Measurements from ENCODE around the gene C1QL4.
"Not testable (repeated sequence)": the region's sequence is repeated elsewhere in the genome, so short reads cannot be mapped to it uniquely, and the experiment has no call there.

The C1QL4 gene
- total RNA-seq = 0 to 0.36 (median 0) reads per million in 4 experiments

DNA sequence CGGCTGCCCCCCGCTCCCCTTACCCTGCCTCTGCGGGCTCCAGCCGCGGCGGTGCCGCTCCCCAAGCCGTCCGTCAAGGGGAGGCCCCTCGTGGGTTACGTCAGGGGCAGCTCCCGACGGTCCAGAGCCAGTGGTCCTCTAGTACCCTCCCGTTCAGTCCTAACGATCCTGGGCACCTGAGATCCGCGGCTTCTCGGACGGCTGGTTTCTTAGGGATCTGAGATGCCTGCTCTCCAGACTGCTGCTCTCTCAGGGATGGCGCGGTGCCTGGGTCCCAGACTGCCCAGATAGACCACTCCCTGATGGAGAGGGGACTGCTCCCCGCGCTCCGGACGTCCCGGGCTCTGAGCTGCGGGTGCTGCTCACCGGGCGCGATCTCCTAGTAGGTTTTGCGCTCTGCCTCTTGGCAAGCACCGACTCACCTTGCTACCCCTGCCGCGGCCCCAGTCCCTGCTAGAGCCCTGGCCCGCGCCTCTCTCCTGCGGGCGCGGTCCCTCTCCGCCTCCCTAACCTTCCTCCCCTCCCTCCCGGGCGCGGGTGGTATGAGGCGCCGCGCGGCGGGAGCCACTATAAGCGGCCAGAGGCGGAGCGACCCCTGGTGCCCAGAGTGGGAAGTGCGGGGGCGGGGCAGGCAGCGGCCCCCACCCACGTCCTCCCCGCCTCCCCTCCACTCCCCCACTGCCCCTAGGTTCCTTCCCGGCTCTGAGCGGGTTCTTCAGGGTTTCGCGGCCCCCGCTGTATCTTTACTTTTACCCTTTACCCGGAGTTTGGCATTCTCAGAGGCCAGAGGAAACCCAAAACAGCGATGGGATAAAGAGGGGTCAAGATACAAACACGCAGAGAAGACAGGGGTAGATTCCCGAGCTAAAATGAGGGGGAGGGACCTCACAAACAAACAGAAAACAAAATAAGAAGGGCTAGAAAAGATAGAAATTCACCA is at the start of gene C1QL4:
TSS of gene C1QL4 (minus strand) at position 544 of the 940 bp plus-strand sequence. CDS start 711 bp downstream, outside the sequence.
- peak; percentile 87 for DNase-seq

DNA sequence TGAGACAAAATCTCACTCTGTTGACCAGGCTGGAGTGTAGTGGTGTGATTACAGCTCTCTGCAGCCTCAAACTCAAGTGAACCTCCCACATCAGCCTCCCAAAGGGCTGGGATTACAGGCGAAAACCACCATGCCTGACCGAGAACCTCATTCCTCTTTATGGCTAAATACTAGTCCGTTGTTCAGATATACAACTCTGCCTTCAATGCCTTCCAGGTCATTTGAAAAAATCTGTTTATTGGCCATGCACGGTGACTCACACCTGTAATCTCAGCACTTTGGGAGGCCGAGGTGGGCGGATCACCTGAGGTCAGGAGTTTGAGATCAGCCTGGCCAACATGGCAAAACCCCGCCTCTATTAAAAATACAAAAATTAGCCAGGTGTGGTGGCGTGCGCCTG is 43.2 kb upstream of the C1QL4 start:
- not testable (repeated sequence) for DNase-seq

DNA sequence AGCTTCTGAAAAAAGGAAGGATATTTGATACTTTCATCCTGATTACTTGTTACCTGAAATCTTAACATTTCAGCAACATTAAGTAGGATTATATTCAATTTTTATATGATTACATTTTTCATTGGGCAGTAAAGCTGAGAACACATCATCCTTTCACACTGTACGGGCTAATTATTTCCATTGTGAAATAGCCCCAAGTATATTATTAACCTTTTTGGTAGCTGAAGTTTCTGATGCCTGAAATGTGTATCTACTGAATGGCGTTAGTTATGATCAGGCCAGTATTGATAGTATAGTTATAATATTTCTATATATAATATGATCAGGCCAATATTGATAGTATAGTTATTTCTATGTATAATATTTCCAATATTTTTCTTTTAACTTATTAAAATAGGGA is 40.4 kb upstream of the C1QL4 start:
- no peak for DNase-seq

DNA sequence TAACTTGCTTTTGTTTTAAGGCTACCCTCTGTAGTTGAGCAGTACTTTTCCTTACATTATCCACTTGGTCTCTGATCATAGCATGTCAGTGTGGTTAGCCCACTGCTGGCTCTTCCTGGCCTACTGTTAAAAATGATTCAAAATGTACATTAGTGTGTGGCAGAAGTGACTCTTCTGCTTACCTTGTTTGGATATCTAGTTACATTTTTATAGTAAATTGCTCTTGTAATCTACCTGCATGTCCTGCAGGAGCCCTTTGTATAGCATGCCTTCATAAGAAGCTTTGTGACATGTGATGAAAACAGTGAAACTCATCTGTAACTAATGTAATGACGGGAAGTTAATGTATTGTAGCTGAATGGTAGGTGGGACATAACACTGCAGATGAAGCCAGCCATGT is 38.4 kb upstream of the C1QL4 start:
- no peak for DNase-seq

DNA sequence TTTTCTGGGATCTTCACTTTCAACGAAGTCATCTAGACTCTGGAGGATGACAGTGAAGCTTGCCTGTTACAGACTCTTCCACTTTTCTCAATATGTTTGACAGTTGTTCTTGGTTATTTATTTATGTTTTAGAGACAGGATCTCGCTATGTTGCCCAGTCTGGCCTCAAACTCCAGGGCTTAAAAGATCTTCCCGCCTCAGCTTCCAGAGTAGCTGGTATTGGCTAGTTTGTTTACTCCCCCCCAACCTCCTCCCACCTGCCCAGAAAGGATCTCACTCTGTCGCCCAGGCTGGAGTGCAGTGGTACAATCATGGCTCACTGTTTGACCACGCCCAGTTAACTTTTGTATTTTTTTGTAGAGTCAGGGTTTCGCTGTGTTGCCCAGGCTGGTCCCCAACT is 33.6 kb upstream of the C1QL4 start:
- DNase-seq = no peak

DNA sequence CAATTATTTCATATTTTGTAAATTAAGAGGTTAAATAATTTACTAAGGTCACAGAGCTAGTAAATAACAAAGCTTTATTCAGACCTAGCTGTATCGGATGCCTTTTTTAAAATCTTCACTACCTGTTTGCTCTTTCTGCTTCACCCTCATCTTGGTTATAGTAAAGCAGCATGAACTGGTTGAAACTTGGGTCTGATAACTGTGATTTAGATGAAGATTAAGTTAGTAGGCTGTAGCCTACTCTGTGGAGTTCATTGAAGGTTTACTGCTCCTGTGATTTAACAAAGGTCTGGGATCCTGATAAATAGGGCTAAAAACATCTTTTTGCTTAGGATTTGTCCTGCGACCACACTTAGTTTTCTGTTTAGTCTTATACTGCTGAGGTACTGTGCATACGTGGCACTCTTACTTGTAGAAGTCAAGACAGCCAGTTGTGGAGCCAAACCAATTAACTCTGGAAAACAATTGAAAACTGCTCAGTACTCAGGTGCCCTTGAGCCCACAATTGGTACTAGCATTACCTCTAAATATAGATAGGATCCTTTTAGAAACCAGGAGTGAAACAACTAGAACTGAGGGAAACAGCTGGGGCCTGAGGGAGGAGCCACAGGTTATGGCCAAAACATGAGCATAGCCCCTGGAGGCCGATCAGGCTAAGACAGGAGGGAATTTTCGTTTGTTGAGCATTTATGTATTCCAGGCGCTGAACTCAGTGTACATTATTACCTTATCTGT is 32.6 kb upstream of the C1QL4 start:
- no peak for DNase-seq

DNA sequence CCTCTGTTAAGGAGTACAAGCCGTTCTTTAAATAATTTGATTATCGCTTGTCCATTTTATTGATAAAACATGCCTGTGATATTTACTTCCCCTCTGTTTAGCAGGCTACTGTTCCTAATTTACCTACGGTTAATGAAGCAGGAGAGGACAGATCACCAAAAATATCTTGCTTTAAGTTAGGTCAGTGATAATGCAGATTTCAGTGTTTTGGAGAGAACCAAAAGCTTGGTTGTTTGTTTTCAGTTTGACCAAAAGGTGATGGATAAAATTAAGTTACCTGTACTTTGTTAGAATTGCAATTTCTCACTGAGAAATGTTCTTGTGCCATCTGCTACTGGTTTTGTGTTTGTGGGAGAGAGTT is 31.2 kb upstream of the C1QL4 start:
- DNase-seq = no peak

DNA sequence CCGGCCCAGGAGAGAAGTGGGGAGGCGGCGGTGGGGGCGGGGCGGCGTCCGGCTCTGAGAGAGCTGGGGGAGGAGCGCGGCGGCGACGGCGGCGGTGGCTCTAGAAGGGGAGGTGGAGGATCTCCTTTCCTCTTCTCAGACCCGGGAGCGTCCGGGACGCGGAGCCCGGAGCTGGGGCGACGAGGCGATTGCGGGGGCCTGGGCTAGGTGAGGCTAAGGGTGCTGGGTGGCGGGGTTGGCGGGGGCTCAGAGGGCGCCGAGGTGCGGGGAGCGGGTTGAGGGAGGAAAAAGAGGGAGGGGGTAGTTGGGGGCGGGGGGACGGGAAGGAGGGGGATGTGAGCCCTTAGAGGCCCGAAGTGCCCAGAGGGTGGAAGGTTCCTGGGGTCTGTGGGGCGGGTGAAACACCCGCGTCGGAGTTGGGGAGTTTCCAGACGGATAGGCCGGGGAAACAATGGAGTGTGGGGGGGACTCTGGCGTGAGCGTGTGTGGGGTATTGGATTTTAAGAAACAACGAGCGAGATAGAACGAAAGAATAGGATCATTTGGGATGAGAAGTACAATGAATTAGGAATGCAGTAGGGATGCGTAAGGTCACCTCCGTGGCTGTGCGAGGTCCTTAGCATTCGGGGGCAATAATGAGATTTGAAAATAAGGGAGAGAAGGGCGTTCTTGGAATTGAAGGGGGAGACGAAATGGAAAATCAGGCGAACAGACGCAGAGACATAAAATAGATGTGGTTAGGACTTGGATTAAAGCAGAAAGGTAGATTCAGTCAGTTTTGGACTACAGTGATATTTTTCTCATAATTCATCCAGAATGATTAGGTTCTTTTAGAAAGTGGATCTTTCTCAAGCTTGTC is 30.6 kb upstream of the C1QL4 start, which contains the start of gene SPATS2:
TSS of gene SPATS2 (plus strand) at position 82 of the 859 bp plus-strand sequence. CDS start 93,551 bp downstream, outside the sequence.
- no peak for DNase-seq

DNA sequence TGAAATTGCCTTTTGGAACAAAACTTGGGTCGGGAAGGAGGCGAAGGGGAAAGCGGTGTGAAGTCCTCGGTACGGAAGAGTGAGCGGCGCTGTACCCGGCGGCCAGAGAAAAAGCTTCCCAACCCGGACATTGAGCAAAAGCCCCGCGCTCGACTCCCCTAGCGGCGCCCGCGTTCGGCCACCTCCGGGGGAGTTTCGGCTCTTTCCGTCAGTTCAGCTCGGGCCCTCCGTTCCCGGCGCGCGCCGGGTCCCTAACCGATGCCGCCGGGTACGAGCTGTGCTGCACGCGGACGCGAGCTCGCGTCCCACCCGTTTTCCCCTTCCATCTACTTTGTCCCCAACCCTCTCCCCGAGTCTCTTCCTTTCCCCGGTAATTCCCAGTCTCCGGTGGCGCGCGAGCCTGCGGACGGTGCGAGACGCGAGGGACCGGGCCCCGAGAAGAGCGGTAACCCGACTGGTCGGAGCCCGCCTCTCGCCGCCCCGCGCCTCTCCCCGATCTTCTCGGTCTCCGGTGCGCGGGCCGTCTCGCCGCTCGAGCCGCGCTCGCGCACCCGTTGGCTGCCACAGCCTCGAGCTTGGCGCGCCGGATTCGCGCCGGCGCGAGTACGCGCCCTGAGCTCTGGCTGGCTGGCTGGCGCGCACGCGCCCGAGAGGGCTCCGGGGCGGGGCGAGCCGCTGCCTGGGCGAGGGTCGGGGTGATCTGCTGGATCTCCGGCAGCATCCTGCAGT is 29.8 kb upstream of the C1QL4 start:
- peak; percentile 77 for DNase-seq

DNA sequence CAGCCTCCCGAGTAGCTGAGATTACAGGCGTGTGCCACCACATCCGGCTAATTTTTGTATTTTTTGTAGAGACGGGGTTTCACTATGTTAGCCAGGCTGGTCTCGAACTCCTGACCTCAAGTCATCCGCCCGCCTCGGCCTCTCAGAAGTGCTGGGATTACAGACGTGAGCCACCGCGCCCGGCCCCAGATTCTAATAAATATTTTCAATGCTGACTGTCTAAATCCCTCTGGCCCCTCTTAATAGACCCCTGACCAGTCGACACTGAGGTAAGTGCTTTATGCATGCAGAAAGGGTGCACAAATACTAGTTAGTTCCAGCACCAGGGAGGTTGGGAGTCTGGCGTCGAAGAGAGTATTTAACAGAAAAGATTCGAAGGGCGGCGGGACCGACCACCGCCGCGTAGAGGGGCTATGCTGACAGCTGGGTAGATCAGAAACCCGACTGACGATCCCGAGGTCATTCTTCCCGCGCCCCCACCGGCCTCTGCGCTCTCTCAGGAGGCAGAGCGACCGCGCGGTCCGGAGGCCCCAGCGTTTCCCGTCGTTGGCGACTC is 29.2 kb upstream of the C1QL4 start:
- DNase-seq = no peak

DNA sequence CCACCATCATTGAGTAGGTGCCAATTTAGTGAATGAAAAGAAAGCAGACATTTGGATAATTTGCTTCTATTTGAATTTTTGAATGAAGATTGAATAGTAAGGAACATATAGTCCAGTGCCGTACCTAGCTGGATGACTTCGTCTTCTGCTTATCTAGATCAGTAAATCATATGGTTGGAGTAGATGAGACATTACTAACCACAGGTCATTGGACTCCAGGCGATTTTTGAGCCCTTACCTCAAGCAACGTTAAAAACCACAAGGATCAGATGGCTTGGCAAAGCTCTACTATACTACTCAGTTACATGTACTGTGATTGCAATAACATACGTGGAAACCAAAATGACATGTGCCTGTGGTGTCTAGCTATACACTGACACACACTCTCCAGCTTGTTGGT is 28.6 kb upstream of the C1QL4 start:
- DNase-seq = no peak

DNA sequence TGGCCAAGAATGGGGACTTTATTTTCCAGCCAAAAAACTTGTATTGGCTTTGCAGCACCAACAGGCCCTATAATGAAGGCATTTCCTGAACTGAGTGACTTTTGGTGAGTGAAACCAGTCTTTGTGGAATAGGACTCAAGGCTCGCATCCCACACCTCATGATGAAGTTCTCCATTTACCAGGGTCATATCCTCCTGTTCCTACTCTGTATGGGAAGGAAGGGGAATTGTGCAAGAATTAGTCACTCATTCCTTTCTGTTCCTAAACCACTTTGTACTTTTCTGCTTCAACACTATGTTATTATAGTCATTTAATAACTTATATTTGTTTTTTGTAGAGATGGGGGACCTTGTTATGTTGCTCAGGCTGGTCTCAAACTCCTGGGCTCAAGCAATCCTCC is 28.0 kb upstream of the C1QL4 start:
- DNase-seq = no peak

DNA sequence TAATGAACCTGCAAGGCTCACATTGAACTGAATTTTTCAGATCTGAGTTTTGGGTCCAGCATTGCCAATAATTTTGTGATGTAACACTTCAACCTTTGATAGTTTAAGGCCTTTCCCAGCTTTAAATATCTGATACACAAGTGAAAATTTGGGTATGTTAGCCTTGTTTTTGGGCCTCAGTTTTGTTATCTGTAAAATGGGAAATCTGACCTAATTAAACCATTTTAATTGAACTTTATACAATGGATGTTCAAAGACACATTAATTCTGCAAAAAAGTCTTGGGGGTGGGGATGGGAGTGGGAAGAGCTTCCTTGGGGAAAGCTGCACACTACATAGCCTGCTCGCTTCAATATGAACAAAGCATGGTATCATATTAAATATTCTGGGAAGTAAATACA is 25.1 kb upstream of the C1QL4 start:
- DNase-seq = no peak

DNA sequence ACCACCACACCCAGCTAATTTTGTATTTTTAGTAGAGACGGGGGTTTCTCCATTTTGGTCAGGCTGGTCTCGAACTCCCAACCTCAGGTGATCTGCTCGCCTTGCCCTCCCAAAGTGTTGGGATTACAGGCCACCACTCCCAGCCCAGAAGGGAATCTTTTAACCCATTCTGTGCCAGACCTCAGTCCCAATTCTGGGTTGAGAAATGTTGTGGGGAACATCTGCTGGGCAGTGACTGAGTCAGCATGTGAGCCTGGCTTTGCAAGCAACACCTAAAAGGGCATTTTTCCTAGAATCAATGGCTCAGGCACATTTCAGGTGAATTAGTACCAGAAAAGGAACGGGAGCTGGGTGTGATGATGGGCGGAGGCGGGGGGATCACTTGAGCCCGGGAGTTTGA is 22.7 kb upstream of the C1QL4 start:
- no peak for DNase-seq

DNA sequence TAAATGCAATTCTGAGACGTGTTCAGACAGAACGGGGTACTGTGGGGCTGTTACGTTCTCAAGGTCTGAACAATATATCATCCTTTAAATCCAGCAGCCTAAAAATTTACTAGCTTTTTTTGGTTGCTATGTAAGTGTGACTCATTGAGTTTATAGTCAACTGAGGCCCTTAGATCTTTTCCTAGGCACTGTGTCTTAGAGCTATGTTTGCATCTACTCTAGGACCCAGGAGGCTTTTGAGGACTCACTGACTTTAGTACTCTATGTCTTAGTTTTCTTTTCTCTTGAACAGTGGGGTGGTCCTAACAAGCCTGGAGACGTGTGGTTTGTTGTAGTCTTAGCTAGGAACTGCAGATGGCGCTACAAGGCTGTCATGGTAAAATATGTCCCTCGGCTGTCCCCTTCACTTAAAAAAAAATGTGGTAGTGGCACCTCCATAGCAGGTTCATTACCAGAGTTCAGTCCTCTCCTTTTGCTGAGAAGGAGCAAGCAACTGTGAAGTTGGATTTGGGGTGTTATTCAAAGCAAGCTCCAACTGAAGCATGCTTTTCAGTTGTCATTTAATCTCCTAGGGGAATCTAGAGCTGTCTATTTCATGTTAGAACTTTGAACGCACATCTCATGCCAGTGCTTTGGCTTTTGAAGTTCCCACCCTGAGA is 21.6 kb upstream of the C1QL4 start:
- DNase-seq = peak; percentile 31

DNA sequence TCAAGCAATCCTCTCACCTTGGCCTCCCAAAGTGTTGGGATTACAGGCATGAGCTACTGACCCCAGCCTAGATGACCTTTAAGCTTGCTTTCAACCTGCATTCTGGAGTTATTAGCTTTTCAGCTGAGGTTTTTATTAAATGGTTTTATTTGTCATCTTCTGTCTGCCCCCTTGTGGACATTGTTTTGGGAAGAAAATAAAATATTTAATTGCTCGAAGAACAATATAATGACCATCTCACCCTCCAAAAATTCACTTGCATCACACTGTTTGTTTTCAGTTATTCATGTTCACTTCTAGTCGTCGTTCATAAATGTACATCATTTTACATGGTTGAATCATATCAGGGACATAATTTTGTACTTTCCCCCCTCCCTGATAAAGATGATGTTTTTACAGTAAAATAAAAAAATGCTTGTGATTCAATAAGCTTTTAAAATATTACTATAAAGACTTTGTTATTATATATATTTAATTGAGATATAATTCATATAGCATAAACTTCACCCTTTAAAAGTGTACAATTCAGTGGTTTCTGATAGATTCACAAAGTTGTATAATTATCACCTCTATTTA is 20.2 kb upstream of the C1QL4 start:
- DNase-seq = no peak

DNA sequence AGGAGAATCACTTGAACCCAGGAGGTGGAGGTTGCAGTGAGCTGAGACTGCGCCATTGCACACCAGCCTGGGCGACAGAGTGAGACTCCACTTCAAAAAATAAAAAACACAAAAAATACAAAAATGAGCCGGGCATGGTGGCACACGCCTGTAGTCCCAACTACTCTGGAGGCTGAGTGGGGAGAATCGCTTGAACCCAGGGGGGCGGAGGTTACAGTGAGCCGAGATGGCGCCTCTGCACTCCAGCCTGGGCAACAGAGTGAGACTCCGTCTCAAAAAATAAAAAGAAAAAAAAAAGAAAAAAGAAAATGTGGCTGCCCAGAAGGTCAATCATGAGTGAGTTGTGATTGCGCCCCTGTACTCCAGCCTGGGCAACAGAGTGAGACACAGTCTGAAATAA is 18.9 kb upstream of the C1QL4 start:
- no peak for DNase-seq

DNA sequence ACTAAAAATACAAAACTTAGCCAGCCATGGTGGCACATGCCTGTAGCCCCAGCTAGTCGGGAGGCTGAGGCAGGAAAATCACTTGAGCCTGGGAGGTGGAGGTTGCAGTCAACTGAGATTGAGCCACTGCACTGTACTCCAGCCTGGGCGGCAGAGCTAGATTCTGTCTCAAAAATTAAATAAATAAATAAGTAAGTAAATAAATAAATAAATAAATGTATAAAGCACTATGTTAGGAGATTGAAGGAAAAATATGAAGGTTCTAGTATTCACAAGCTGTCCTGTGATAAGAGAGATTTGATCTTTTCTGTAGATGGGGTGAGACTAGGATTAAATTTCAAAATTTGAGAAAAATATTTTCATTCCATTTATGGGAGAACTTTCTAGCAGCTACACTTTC is 15.4 kb upstream of the C1QL4 start:
- DNase-seq = no peak

DNA sequence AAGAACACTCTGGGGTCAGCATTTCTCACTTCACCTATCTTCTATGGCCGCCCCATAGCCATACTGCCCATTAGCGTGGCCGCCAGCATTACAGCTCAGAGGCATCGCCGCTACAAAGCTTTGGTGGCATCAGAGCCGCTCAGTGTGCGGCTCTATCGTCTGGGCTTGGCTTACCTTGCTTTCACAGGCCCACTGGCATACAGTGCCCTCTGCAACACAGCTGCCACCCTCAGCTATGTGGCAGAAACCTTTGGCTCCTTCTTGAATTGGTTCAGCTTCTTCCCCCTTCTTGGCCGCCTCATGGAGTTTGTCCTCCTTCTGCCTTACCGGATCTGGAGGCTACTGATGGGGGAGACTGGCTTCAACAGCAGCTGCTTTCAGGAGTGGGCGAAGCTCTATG is 12.3 kb upstream of the C1QL4 start:
- no peak for DNase-seq

DNA sequence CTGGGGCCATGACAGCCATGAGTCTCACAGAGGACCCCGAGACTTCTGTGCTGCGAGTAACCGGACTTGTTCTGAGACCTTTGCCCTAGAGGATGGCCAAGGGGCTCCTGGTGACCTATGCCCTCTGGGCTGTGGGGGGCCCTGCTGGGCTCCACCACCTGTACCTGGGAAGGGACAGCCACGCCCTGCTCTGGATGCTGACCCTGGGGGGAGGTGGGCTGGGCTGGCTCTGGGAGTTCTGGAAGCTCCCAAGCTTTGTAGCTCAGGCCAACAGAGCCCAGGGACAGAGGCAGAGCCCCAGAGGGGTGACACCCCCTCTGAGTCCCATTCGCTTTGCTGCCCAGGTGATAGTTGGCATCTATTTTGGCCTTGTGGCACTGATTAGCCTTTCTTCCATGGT is 11.8 kb upstream of the C1QL4 start:
- no peak for DNase-seq
